Measurements from ENCODE around the gene NR4A3. TPM values are rescaled to one million over a fixed set of nuclear protein-coding genes. Genes with fewer than 3 reads are reported as not detected.

NR4A3 gene
- polyA plus RNA-seq, 1 of the 3 experiments (the other 2 are of a cell fraction) = 1.3 TPM

DNA sequence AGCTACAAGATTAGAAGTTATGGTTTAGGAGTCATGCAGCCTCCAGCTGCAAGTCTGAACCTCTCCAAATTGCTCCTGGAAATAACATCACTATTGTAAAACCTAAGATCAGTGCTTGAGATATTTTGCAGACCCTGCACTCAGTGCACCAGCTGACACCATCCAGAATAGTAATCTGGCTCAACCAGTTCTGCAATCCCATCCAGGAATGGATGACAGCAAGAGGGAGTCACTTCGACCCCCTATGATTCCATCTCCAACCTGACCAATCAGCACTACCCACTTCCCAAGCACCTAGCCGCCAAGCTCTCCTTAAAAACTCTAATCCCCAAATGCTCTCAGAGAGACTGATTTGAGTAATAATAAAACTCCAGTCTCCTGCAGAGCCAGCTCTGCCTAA is 37.9 kb upstream of the NR4A3 start:
- Histone ChIP-seq H3K36me3 (replicated peaks in 1 of 2; ENCODE audit: control insufficient read depth in 1 of 2, insufficient read depth in 2 of 2, low read length in 1 of 2) (no peaks in the 10 kb centered on the region), H4K20me1 (ENCODE audit: insufficient read depth) (no peaks in the 10 kb centered on the region), H3K79me2 (ENCODE audit: insufficient read depth) (no peaks in the 10 kb centered on the region), H3K9ac (no peak overlapping the region), H3K4me1 (ENCODE audit: control insufficient read depth in 1 of 2, insufficient read depth in 2 of 2, low read depth in 1 of 2, low read length in 1 of 2) (no peaks in the 10 kb centered on the region; a peak in 1 of 4 replicates), H3K9me3 (no peaks in the 10 kb centered on the region), H2AFZ (ENCODE audit: low read depth) (no peak overlapping the region), H3K27me3 (ENCODE audit: insufficient read depth) (no peaks in the 10 kb centered on the region), H3K9me2 (no peaks in the 10 kb centered on the region), H3K27ac (ENCODE audit: low read depth in 2 of 2, low read length in 1 of 2) (no peak overlapping the region), H3K4me3 (ENCODE audit: low read depth in 2 of 2, low read length in 1 of 2) (no peak overlapping the region), H3K4me2 (no peak overlapping the region), H3F3A (replicated peaks; ENCODE audit: insufficient read depth) (no peaks in the 10 kb centered on the region)
- DNase-seq = no peak
- POLR2A ChIA-PET = no interaction called here
- 70% methylated on average over 2 of the region's 2 CpGs for WGBS (ENCODE audit: low lambda C conversion rate)
- TF ChIP-seq TAF1 (IDR thresholded peaks at IDR 0.05; ENCODE audit: borderline replicate concordance, low read depth, low read length) = no peak
- no peak for TF ChIP-seq RXRA (IDR thresholded peaks at IDR 0.05; ENCODE audit: borderline replicate concordance, low read depth)
- TF ChIP-seq EP300 (IDR thresholded peaks at IDR 0.05; ENCODE audit: borderline replicate concordance in 1 of 2, low read depth in 1 of 2, low read length in 1 of 2) = no peak
- no peak for TF ChIP-seq NRF1 (IDR thresholded peaks at IDR 0.05; ENCODE audit: low read depth, low read length)
- no peak for TF ChIP-seq ELF1 (IDR thresholded peaks at IDR 0.05)
- CTCF ChIA-PET = interaction anchor here (1.0 to 1.7 kb wide), 3 partner anchors 10 to 14 kb away, joined by 3 to 6 read pairs (median 3); no protein-coding TSS in a partner anchor

DNA sequence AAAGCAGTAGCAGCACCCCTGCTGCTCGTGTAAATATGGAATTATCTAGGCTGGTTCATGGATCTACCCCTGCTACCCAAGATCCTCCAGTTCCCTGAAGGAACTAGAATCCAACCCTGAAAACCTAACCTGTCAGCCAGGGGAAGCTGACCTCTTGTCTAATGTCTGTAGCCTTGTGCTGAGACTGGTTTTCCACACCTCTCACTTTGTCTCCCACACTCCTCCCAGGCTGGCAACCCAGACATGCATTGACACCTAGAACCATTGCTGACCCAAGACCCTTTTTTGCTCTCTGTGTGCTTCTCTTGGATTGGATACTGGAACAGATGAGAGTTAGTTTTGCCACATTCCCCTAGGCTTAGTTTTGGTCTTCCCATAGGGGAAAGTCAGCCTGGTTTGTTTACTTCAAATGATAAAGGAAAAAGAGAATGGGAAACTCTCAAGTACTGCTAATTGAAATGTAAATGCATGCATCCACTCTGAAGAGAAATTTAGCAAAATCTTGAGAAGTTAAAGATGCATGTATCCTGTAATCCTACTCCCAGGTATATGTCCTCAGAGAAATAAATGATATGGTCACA is 36.6 kb upstream of the NR4A3 start:
- 60% methylated on average over 1 of the region's 1 CpG for WGBS (ENCODE audit: low lambda C conversion rate)
- Histone ChIP-seq H4K20me1 (ENCODE audit: insufficient read depth) (no peaks in the 10 kb centered on the region), H2AFZ (ENCODE audit: low read depth) (no peak overlapping the region), H3K4me2 (no peak overlapping the region), H3K79me2 (ENCODE audit: insufficient read depth) (no peaks in the 10 kb centered on the region), H3K4me1 (ENCODE audit: control insufficient read depth in 1 of 2, insufficient read depth in 2 of 2, low read depth in 1 of 2, low read length in 1 of 2) (no peaks in the 10 kb centered on the region; a peak in 1 of 4 replicates), H3K27ac (ENCODE audit: low read depth in 2 of 2, low read length in 1 of 2) (no peak overlapping the region), H3K4me3 (ENCODE audit: low read depth in 2 of 2, low read length in 1 of 2) (no peak overlapping the region), H3F3A (replicated peaks; ENCODE audit: insufficient read depth) (no peaks in the 10 kb centered on the region), H3K27me3 (ENCODE audit: insufficient read depth) (no peaks in the 10 kb centered on the region), H3K9me2 (no peaks in the 10 kb centered on the region), H3K9me3 (no peaks in the 10 kb centered on the region), H3K36me3 (replicated peaks in 1 of 2; ENCODE audit: control insufficient read depth in 1 of 2, insufficient read depth in 2 of 2, low read length in 1 of 2) (no peaks in the 10 kb centered on the region), H3K9ac (no peak overlapping the region)
- TF ChIP-seq, protein P1, sequence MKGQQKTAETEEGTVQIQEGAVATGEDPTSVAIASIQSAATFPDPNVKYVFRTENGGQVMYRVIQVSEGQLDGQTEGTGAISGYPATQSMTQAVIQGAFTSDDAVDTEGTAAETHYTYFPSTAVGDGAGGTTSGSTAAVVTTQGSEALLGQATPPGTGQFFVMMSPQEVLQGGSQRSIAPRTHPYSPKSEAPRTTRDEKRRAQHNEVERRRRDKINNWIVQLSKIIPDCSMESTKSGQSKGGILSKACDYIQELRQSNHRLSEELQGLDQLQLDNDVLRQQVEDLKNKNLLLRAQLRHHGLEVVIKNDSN (IDR thresholded peaks at IDR 0.05; ENCODE audit: borderline replicate concordance, low read depth) = no peak
- TF ChIP-seq CHD2 (IDR thresholded peaks at IDR 0.05; ENCODE audit: low read length, partially characterized antibody) = no peak
- TF ChIP-seq RCOR1 (IDR thresholded peaks at IDR 0.05; ENCODE audit: low read length) = no peak
- TF ChIP-seq NFIC (IDR thresholded peaks at IDR 0.05; ENCODE audit: borderline replicate concordance) = no peak
- no peak for DNase-seq
- ChIA-PET POLR2A (no interaction called here), CTCF (interaction anchor here (1.0 to 1.7 kb wide), 2 partner anchors 10 to 12 kb away, joined by 3 to 6 read pairs; no protein-coding TSS in a partner anchor)

DNA sequence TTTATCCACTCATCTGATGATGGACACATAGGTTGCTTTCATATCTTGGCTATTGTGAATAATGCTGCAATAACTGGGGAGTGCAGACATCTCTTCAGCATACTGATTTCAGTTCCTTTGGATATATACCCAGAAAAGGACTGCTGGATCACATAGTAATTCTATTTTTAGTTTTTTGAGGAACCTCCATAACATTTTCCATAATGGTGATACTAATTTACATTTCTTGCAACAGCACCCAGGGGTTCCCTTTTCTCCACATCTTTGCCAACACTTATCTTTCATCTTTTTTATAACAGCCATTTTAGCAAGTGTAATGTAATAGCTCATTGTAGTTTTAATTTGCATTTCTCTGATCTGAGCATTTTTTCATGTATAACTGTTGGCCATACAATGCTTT is 34.1 kb upstream of the NR4A3 start:
- Histone ChIP-seq H3K9me2 (no peaks in the 10 kb centered on the region), H2AFZ (ENCODE audit: low read depth) (no peak overlapping the region), H3K4me3 (ENCODE audit: low read depth in 2 of 2, low read length in 1 of 2) (no peak overlapping the region), H3K27ac (ENCODE audit: low read depth in 2 of 2, low read length in 1 of 2) (no peak overlapping the region), H3K27me3 (ENCODE audit: insufficient read depth) (no peaks in the 10 kb centered on the region), H3F3A (replicated peaks; ENCODE audit: insufficient read depth) (no peaks in the 10 kb centered on the region), H4K20me1 (ENCODE audit: insufficient read depth) (no peaks in the 10 kb centered on the region), H3K36me3 (replicated peaks in 1 of 2; ENCODE audit: control insufficient read depth in 1 of 2, insufficient read depth in 2 of 2, low read length in 1 of 2) (no peaks in the 10 kb centered on the region), H3K9me3 (no peaks in the 10 kb centered on the region), H3K79me2 (ENCODE audit: insufficient read depth) (no peaks in the 10 kb centered on the region), H3K4me1 (ENCODE audit: control insufficient read depth in 1 of 2, insufficient read depth in 2 of 2, low read depth in 1 of 2, low read length in 1 of 2) (no peaks in the 10 kb centered on the region; a peak in 1 of 4 replicates), H3K4me2 (no peak overlapping the region), H3K9ac (no peak overlapping the region)
- CTCF ChIA-PET = no interaction called here
- POLR2A ChIA-PET = no interaction called here
- no peak for DNase-seq
- TF ChIP-seq POLR2AphosphoS5 (IDR thresholded peaks at IDR 0.05; ENCODE audit: low read depth, low read length) = no peak
- TF ChIP-seq, protein P2, sequence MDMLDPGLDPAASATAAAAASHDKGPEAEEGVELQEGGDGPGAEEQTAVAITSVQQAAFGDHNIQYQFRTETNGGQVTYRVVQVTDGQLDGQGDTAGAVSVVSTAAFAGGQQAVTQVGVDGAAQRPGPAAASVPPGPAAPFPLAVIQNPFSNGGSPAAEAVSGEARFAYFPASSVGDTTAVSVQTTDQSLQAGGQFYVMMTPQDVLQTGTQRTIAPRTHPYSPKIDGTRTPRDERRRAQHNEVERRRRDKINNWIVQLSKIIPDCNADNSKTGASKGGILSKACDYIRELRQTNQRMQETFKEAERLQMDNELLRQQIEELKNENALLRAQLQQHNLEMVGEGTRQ (IDR thresholded peaks at IDR 0.05; ENCODE audit: borderline replicate concordance, low read depth, low read length) = no peak
- no peak for TF ChIP-seq TEAD4 (IDR thresholded peaks at IDR 0.05; ENCODE audit: borderline replicate concordance, insufficient read depth)
- no peak for TF ChIP-seq FOXM1 (IDR thresholded peaks at IDR 0.05; ENCODE audit: low read depth)
- no peak for TF ChIP-seq JUND (IDR thresholded peaks at IDR 0.05)
- no peak for TF ChIP-seq NRF1 (IDR thresholded peaks at IDR 0.05; ENCODE audit: low read depth, low read length)
- no peak for TF ChIP-seq MEF2A (IDR thresholded peaks at IDR 0.05; ENCODE audit: borderline replicate concordance, low read depth)
- TF ChIP-seq RFX5 (IDR thresholded peaks at IDR 0.05; ENCODE audit: low read length) = no peak
